Right lung (tissue), 5 donors: ENCODE data around the gene BCAN. TPM values are rescaled to one million over a fixed set of nuclear protein-coding genes. Genes with fewer than 3 reads are reported as not detected.

Source experiments
- DNase-seq, 2 donors: peaks; one replicate each; pipeline ENCODE4 v3.0.0-alpha.2; 2013
- polyA plus RNA-seq, 5 donors: library from polyadenylated mRNA; unstranded; fragments of 120-200 nt; gene quantifications; one replicate each; pipeline versions ENCODE4 v1.2.1 to v1.2.3, GENCODE V29; 2013; ENCODE audit warnings: inconsistent platforms in 1 of 5, low replicate concordance in 1 of 5; ENCODE audit not compliant: insufficient read length in 5 of 5, insufficient read depth in 1 of 5

Gene BCAN
- polyA plus RNA-seq, 5 donors: 0.40 to 1.0 (median 0.46) TPM

GRCh38 chr1:156694690-156694962 lies 52.7 kb downstream of the BCAN start:
- no peak for DNase-seq

GRCh38 chr1:156696755-156697154 lies 54.8 kb downstream of the BCAN start:
- no peak for DNase-seq

DNA sequence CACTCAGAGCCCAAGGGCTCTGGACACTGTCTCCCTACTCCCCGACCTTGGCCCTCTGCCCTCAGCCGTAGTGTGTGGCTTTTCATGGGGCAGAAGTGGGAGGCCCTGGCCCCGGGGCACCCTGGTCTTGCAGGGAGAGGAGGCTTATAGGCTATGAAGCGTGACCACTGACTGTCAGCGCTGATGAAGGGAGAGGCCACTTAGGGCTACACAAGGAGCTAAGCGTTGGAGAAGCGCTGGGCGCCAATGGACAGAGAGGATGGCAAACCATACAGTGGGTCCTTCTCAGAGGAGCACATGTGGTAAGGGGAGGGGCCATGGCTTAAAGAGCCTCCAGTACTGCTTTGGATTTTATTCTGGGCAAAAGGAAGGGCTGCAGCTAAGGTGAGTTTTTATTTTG lies 55.6 kb downstream of the BCAN start:
- DNase-seq: no peak

DNA sequence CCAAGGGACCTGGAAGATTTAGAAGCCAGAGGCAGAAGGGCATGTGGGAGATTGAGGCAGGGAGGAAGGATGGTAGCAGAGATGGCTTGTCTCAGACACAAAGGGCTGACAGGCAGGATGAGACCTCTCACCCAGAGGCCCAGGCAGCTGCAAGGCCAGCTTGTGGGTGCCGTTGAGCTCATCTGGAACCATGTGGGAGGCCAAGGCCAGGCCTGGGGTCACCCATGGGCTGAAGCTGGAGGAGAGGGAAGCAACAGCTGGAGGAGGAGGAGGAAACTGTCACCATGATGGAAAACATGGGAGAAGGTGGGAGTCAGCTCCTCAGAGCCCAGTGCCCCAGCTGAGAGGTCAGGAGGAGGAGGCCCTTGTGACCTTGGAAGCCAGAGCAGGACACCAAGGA lies 57.1 kb downstream of the BCAN start:
- no peak for DNase-seq

DNA sequence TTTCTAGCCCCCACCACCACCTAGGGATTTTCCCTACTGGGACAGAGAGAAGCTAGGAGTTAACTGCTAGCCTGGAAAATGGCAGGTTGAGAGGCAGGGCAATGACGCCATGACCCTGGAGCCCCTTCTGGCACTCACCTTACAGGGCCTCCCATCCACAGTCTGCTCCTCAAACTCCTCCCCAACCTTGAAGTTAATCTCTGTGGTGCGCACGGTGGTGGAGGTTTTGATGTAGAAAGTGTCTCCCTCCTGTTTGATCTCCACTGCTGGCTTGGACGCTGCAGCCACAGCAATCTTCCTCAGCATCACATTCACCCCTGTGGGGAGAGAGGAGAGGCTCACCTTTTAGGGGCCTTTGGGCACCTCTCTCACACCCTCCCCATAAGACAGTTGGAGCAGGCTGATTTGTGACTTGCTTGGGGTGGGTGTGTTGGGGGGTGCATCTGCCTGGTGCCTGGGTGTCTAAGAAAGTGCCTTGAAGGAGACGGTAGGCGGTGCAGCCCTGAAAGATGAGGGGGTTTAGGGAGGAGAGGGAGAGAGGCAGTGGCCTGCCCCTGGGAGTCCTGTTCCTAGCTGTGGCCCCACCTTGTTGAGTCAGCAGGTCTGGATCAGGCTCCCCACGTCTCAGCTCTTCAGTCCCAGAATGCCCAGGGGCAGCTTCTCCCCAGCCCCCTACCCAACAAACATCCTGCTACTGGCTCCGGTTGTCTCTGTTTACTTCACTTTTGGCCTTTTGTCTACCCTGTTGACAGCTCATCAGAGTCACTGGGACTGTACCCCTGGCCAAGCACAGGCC lies 59.0 kb downstream of the BCAN start:
- DNase-seq: no peak

GRCh38 chr1:156703336-156703735 lies 61.4 kb downstream of the BCAN start:
- no peak for DNase-seq

GRCh38 chr1:156703741-156704140 lies 61.8 kb downstream of the BCAN start:
- DNase-seq: no peak

DNA sequence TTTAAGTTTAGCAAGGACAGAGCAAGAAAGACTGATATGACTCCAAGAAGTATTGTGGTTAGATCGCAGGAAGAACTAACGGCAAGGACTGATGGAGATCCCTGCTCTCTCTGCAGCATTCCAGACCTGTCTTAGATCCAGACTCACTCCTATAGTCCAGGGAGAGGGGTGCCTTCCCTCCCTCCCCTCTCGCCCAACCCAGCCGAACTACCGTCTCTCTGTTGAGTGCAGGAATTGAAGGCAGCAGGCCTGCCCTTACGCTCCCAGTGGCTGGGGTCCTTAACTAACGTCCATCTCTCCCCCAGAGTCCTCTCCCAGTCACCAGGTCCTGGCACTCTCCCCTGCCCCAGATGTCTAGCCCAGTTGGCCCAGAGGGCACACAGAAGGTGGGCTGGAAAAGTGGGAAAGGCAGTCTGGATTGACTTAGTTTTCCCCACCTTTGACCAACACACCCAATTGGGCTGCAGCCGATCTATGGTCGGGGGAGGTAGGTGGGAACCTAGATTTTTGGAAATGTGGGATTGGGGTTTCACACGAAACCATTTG lies 62.3 kb downstream of the BCAN start:
- no peak for DNase-seq

DNA sequence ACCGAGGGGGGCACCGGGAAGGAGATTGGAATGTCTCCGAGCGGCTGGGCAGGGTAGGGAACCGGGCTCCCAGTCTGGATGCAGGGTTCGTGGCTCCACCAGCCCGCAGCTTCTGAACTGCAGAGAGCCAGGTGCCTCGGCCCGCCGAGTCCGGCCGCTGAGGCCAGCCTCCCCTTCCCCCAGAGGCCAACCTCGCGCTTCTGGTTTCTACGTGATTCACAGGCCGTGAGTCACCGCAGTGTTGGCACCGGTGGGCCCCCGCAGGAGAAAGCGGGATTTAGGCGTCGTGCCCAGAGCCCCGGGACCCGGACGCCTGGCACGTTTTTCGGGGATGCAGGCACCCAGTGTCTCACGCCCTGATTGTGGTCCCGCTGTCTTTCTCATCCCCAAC lies 63.0 kb downstream of the BCAN start:
- DNase-seq: no peak

DNA sequence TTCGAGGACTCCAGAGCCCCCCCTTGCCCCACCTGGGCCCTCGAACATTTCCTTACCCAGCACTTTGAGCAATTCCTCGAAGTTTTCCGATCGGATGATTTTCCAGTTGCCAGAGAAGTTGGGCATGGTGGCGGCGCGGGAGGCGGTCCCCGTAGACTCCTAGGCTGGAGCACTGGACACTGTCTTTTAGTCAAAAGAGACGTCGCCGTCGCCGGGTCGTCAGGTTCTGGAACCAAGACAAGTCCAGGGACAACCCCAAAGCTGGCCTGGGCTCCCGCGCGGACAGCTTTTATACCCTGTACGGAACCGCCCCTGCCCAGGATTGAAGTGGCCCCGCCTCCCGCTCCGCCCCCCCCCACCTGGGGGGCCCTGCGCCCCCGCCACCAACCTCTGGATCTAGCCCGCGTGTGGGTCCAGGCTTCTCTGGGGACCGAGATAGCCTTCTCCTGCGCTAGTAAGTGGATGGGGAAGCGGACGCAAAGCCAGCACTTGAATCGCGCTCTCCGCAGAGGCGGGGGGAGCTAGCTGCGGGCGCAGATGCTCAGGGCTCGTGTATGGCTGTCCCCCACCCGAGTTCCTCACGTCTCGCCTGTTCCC lies 63.5 kb downstream of the BCAN start, which contains the start of gene CRABP2:
TSS of gene CRABP2 (minus strand) at position 263 of the 597 bp plus-strand sequence. CDS start at position 126, 137 bp downstream.
- peak in 1 of 2 donors; percentile 51 for DNase-seq

DNA sequence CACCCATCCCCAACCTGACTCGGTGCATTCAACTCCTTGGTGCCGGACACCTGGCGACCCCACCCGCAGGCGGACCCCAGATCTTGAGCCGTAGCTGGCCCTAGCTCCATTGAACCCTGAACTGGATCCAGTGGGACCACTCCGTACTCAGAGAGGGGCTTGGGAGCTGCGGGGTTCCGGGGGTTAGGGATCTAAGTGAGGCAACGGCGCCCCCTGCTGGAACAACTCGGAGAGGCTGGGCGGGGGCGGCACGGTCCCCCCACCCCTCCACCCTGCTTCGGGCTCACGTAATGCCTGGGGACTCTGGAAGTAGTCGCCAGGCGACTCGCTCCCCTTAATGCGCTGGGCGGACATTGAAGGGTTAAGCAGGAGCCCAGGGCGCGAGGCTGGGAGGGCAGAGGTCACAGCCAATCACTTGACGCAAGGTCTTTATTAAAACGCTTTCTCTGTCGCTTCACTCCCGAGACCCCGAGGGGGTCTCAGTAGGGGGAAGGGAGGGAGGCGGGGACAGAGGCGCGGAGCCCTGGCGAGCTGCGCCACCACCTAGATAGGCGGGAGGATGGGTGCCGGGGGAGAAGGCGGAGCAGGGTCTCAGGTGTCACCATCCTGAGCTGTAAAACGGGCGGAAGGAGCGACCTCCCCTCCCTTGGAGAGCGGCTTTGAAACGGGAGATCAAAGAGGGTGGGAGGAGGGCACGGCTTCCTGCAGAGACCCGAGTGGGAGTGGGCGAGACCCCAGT lies 64.2 kb downstream of the BCAN start:
- peak; percentile 68 to 75 for DNase-seq

GRCh38 chr1:156706657-156707416 lies 64.9 kb downstream of the BCAN start:
- DNase-seq: peak; percentile 71 to 77

GRCh38 chr1:156707417-156708217 lies 65.7 kb downstream of the BCAN start:
- DNase-seq: no peak

DNA sequence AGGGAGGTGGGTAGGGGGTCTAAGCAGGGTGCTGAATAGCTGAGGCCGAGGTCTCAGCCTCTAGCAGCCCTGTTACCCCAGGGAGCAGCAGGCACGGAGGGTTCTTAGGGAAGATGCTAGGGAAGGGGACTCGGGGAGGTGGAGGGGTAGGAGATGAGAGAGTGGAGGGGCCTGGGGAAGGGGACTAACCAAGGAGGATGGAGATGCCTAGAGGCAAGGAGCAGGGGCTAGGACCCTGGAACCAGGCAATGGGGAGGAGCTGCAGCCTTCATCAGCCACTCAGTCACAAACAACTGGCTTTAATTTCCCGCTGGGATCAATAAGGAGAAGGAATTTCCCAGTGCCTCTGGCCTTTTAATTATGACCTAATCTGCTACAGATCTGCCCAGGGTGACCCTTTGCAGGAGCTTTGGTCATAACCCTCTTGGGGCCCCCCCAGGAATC lies 66.3 kb downstream of the BCAN start:
- DNase-seq: no peak

DNA sequence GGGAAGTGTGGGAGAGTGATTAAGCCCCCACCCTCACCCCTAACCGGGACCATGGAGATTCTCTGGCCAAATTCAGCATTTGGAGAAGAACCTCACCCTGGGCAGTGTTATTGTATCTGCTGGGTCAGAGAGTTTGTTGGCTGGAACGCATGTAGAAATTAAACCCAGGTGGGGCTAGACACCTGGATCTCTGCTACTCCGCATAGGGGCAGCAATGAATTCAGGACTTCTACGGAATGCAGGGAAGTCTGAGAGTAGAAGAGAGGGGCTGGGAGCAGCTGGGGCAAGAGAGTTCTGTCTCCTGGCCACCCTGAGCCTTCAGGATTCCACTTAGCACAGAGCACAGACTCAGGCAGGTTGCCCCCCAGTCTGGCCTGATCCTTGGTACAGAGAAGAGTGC lies 67.1 kb downstream of the BCAN start:
- DNase-seq: no peak

Other genes starting within 250 kb of the BCAN start
- 10 to 100 TPM; 20.3 to 38.1 (median 29.4) TPM for gene MEF2D, start 141.3 kb upstream of the BCAN start, polyA plus RNA-seq
- 10 to 100 TPM in 4 of 5 donors, 1 to 10 TPM in 1; 9.7 to 26.3 (median 16.4) TPM for gene IQGAP3, start 69.6 kb upstream of the BCAN start, polyA plus RNA-seq
- under 1 TPM in 3 of 5 donors, not detected in 2; 0.08 to 0.27 (median 0.21) TPM for gene TTC24, start 62.4 kb upstream of the BCAN start, polyA plus RNA-seq
- 10 to 100 TPM; 43.2 to 70.0 (median 51.7) TPM for gene NAXE, start 50.3 kb upstream of the BCAN start, polyA plus RNA-seq
- 10 to 100 TPM; 26.3 to 33.2 (median 30.6) TPM for gene GPATCH4, start 40.6 kb upstream of the BCAN start, polyA plus RNA-seq
- under 1 TPM in 3 of 5 donors, not detected in 2; 0.33 to 0.39 (median 0.33) TPM for gene HAPLN2, start 22.7 kb upstream of the BCAN start, polyA plus RNA-seq
- 10 to 100 TPM; 49.2 to 97.6 (median 56.4) TPM for gene NES, start 35.3 kb downstream of the BCAN start, polyA plus RNA-seq
- 100 to 1,000 TPM in 4 of 5 donors, 10 to 100 TPM in 1; 74.4 to 168 (median 119) TPM for gene CRABP2, start 63.5 kb downstream of the BCAN start, polyA plus RNA-seq
- 10 to 100 TPM; 30.4 to 42.0 (median 36.8) TPM for gene METTL25B, start 86.4 kb downstream of the BCAN start, polyA plus RNA-seq
- gene ISG20L2, start 86.6 kb downstream of the BCAN start, polyA plus RNA-seq: 10 to 100 TPM; 37.2 to 41.4 (median 39.3) TPM
- gene MRPL24, start 99.0 kb downstream of the BCAN start, polyA plus RNA-seq: 10 to 100 TPM; 55.1 to 62.1 (median 56.8) TPM
- gene HDGF, start 109.6 kb downstream of the BCAN start, polyA plus RNA-seq: 100 to 1,000 TPM; 224 to 268 (median 246) TPM
- gene PRCC, start 125.4 kb downstream of the BCAN start, polyA plus RNA-seq: 100 to 1,000 TPM in 3 of 5 donors, 10 to 100 TPM in 2; 95.0 to 105 (median 100) TPM
- under 1 TPM; 0.46 to 0.88 (median 0.55) TPM for gene SH2D2A, start 174.7 kb downstream of the BCAN start, polyA plus RNA-seq
- under 1 TPM in 3 of 5 donors, not detected in 2; 0.03 to 0.12 (median 0.05) TPM for gene INSRR, start 217.0 kb downstream of the BCAN start, polyA plus RNA-seq
- under 1 TPM; 0.10 to 0.21 (median 0.18) TPM for gene NTRK1, start 218.7 kb downstream of the BCAN start, polyA plus RNA-seq